Transverse colon (tissue), 4 donors: ENCODE measurements around the gene CLEC4A.
"Not testable (repeated sequence)": the region's sequence is repeated elsewhere in the genome, so short reads cannot be mapped to it uniquely, and the experiment has no call there.

Experiments used
- CTCF ChIP-seq, 5 experiments: fragments of 200-600 bp in 3 of 5; fragments of 450-650 bp in 2 of 5; sonication (generic) in 3 of 5; IDR thresholded peaks; 1 replicate in 2 of 5; 2 replicates in 3 of 5; pipeline ENCODE4 v1.5.1; 2016 to 2017; ENCODE audit warnings: antibody characterized with exemption in 5 of 5, inconsistent platforms in 3 of 5, mild to moderate bottlenecking in 2 of 5, moderate library complexity in 1 of 5
- EP300 ChIP-seq: sonication (generic); formaldehyde crosslinking; IDR thresholded peaks from one replicate; pipeline ENCODE4 v1.6.1; 2017; ENCODE audit warnings: antibody characterized with exemption, low read depth
- POLR2A ChIP-seq: fragments of 450-650 bp; IDR thresholded peaks from one replicate; pipeline ENCODE4 v1.6.1; 2016; ENCODE audit warnings: antibody characterized with exemption, mild to moderate bottlenecking, moderate library complexity
- POLR2AphosphoS5 ChIP-seq, 3 donors: sonication (generic); formaldehyde crosslinking; IDR thresholded peaks; one replicate each; pipeline ENCODE4 v1.6.1; 2016; ENCODE audit warnings: antibody characterized with exemption in 3 of 3

GRCh38 chr12:8133636-8134397, 10.4 kb downstream of the CLEC4A start:
- TF ChIP-seq CTCF (IDR thresholded peaks at IDR 0.05); POLR2A; POLR2AphosphoS5 (IDR thresholded peaks at IDR 0.05); EP300: not testable (repeated sequence)
